GM19467 (cell line): ENCODE measurements around the gene CHRNB1.

Experiments
- ATAC-seq: cut with Tn5 transposase; IDR thresholded peaks from one replicate; pipeline ENCODE4 v1.9.1; 2021; ENCODE audit warnings: mild to moderate bottlenecking, moderate library complexity; ENCODE audit not compliant: unreplicated experiment

CHRNB1 gene

GRCh38 chr17:7437369-7437863 lies 7.4 kb upstream of the CHRNB1 start:
- ATAC-seq, result no peak

GRCh38 chr17:7437950-7438614 lies 6.8 kb upstream of the CHRNB1 start:
- ATAC-seq, result no peak

- no peak for ATAC-seq
These were observed 6.0 kb upstream of the CHRNB1 start for GRCh38 chr17:7438656-7439460.

- ATAC-seq, result no peak
These were observed 5.3 kb upstream of the CHRNB1 start, which contains the start of gene FGF11 for GRCh38 chr17:7439462-7440112. FGF11 (plus strand) TSS chr17:7439512; CDS start chr17:7439621, 109 bp downstream.

- ATAC-seq, result no peak
These were observed 4.6 kb upstream of the CHRNB1 start for GRCh38 chr17:7440113-7440833.

GRCh38 chr17:7440834-7441195 lies 4.0 kb upstream of the CHRNB1 start:
- no peak for ATAC-seq

GRCh38 chr17:7441266-7441665 lies 3.6 kb upstream of the CHRNB1 start:
- ATAC-seq, result no peak

- ATAC-seq, result no peak
These were observed 2.7 kb upstream of the CHRNB1 start for GRCh38 chr17:7442142-7442541.

GRCh38 chr17:7443499-7444485 lies 1.1 kb upstream of the CHRNB1 start:
- no peak for ATAC-seq

- ATAC-seq, result no peak
These were observed 733 bp downstream of the CHRNB1 start for GRCh38 chr17:7445619-7445968.

- no peak for ATAC-seq
These were observed 3.6 kb downstream of the CHRNB1 start for GRCh38 chr17:7448461-7448860.

GRCh38 chr17:7459961-7460545 lies 15.2 kb downstream of the CHRNB1 start:
- ATAC-seq, result no peak

GRCh38 chr17:7460850-7461660 lies 16.2 kb downstream of the CHRNB1 start:
- no peak for ATAC-seq

- no peak for ATAC-seq
These were observed 17.9 kb downstream of the CHRNB1 start for GRCh38 chr17:7462474-7463371.

GRCh38 chr17:7463372-7463846 lies 18.5 kb downstream of the CHRNB1 start:
- no peak for ATAC-seq

- ATAC-seq, result no peak
These were observed 19.2 kb downstream of the CHRNB1 start for GRCh38 chr17:7464081-7464480.

- no peak for ATAC-seq
These were observed 20.9 kb downstream of the CHRNB1 start for GRCh38 chr17:7465597-7466275.
